H9 (cell line): ENCODE results near the gene TSGA10. TPM values are rescaled to one million over a fixed set of nuclear protein-coding genes. Genes with fewer than 3 reads are reported as not detected.
A peak's percentile ranks its signal among the peaks of the same experiment; 100 is the strongest.

Source experiments
- DNase-seq: peaks from one replicate; pipeline ENCODE4 v3.0.0-alpha.2; 2017
- H2AFZ ChIP-seq: one replicate; pipeline ENCODE4 v1.6.1; 2013; ENCODE audit warnings: mild to moderate bottlenecking, low read length, control low read depth, moderate library complexity
- H2AK5ac ChIP-seq: 2 replicates; pipeline ENCODE4 v1.6.1; 2013; ENCODE audit warnings: low read length, control low read depth, mixed read lengths; ENCODE audit not compliant: insufficient read length
- H2BK120ac ChIP-seq: one replicate; pipeline ENCODE4 v1.6.1; 2013; ENCODE audit warnings: low read depth, mild to moderate bottlenecking, low read length, control low read depth, inconsistent platforms; ENCODE audit not compliant: poor library complexity, severe bottlenecking
- H2BK12ac ChIP-seq: 2 replicates; pipeline ENCODE4 v1.6.1; 2013; ENCODE audit warnings: low read length, control low read depth, mixed read lengths, low read depth; ENCODE audit not compliant: insufficient read length
- H2BK15ac ChIP-seq: 2 replicates; pipeline ENCODE4 v1.6.1; 2013; ENCODE audit warnings: low read depth, low read length, control low read depth
- H2BK20ac ChIP-seq: one replicate; pipeline ENCODE4 v1.6.1; 2013; ENCODE audit warnings: low read depth, mild to moderate bottlenecking, low read length, control low read depth, inconsistent platforms; ENCODE audit not compliant: poor library complexity, severe bottlenecking
- H2BK5ac ChIP-seq: 2 replicates; pipeline ENCODE4 v1.6.1; 2013; ENCODE audit warnings: low read length, control low read depth, mixed read lengths; ENCODE audit not compliant: insufficient read length
- H3K14ac ChIP-seq: 2 replicates; pipeline ENCODE4 v1.6.1; 2013; ENCODE audit warnings: low read length, control low read depth; ENCODE audit not compliant: insufficient read depth
- H3K18ac ChIP-seq: 2 replicates; pipeline ENCODE4 v1.6.1; 2013; ENCODE audit warnings: low read depth, mild to moderate bottlenecking, mixed read lengths, low read length, control low read depth; ENCODE audit not compliant: insufficient read length
- H3K23ac ChIP-seq: 2 replicates; pipeline ENCODE4 v1.6.1; 2013; ENCODE audit warnings: low read length, control low read depth, mixed read lengths, low read depth; ENCODE audit not compliant: insufficient read length
- H3K23me2 ChIP-seq: 2 replicates; pipeline ENCODE4 v1.6.1; 2013; ENCODE audit warnings: low read depth, mild to moderate bottlenecking, mixed read lengths, low read length, control low read depth; ENCODE audit not compliant: insufficient read length, poor library complexity, severe bottlenecking
- H3K27ac ChIP-seq: 2 replicates; pipeline ENCODE4 v1.5.1; 2013; ENCODE audit warnings: low read length, control low read depth, mixed read lengths, low read depth; ENCODE audit not compliant: insufficient read length
- H3K27me3 ChIP-seq: 2 replicates; pipeline ENCODE4 v1.6.1; 2013; ENCODE audit warnings: low read length, control low read depth, inconsistent platforms; ENCODE audit not compliant: insufficient read depth
- H3K4ac ChIP-seq: 2 replicates; pipeline ENCODE4 v1.6.1; 2013; ENCODE audit warnings: low read depth, mild to moderate bottlenecking, control low read depth, inconsistent platforms, low read length, moderate library complexity
- H3K4me1 ChIP-seq: 2 replicates; pipeline ENCODE4 v1.6.1; 2013; ENCODE audit warnings: low read length, control low read depth, inconsistent platforms; ENCODE audit not compliant: insufficient read depth
- H3K4me2 ChIP-seq: 2 replicates; pipeline ENCODE4 v1.6.1; 2013; ENCODE audit warnings: low read length, control low read depth, mixed read lengths; ENCODE audit not compliant: insufficient read length, insufficient read depth
- H3K56ac ChIP-seq: 2 replicates; pipeline ENCODE4 v1.6.1; 2013; ENCODE audit warnings: low read depth, mild to moderate bottlenecking, mixed read lengths, low read length, control low read depth; ENCODE audit not compliant: insufficient read length
- H3K79me1 ChIP-seq: 2 replicates; pipeline ENCODE4 v1.6.1; 2013; ENCODE audit warnings: low read depth, mild to moderate bottlenecking, moderate library complexity, low read length, control low read depth, inconsistent platforms; ENCODE audit not compliant: insufficient read depth, poor library complexity, severe bottlenecking
- H3K79me2 ChIP-seq: 2 replicates; pipeline ENCODE4 v1.6.1; 2013; ENCODE audit warnings: low read length, control low read depth, inconsistent platforms; ENCODE audit not compliant: insufficient read depth
- H3K9ac ChIP-seq: 2 replicates; pipeline ENCODE4 v1.6.1; 2013; ENCODE audit warnings: low read length, control low read depth, mixed read lengths; ENCODE audit not compliant: insufficient read length; ENCODE audit errors: extremely low read depth
- H3K9me3 ChIP-seq: one replicate; pipeline ENCODE4 v1.6.1; 2013; ENCODE audit warnings: low read depth, low read length, inconsistent platforms; ENCODE audit not compliant: control insufficient read depth
- H3T11ph ChIP-seq: one replicate; pipeline ENCODE4 v1.6.1; 2013; ENCODE audit warnings: mild to moderate bottlenecking, low read length, control low read depth, inconsistent platforms
- H4K20me1 ChIP-seq: one replicate; pipeline ENCODE4 v1.6.1; 2013; ENCODE audit not compliant: control insufficient read depth, insufficient read length, insufficient read depth
- H4K5ac ChIP-seq: 2 replicates; pipeline ENCODE4 v1.6.1; 2013; ENCODE audit warnings: low read depth, mild to moderate bottlenecking, mixed read lengths, low read length, control low read depth; ENCODE audit not compliant: insufficient read length
- H4K8ac ChIP-seq: replicated peaks from 2 replicates; pipeline ENCODE4 v1.6.1; 2013; ENCODE audit warnings: low read length, control low read depth, mixed read lengths, low read depth; ENCODE audit not compliant: insufficient read length
- H4K91ac ChIP-seq: 2 replicates; pipeline ENCODE4 v1.6.1; 2013; ENCODE audit warnings: low read depth, mild to moderate bottlenecking, moderate library complexity, mixed read lengths, low read length, control low read depth; ENCODE audit not compliant: insufficient read length
- H3K27ac Mint-ChIP-seq, 3 experiments: 2 replicates in 2 of 3; 3 replicates in 1 of 3; pipeline ENCODE4 v1.8.0; 2020 to 2021; ENCODE audit warnings: mixed read lengths in 3 of 3, mild to moderate bottlenecking in 1 of 3, moderate library complexity in 1 of 3
- H3K27me3 Mint-ChIP-seq: 2 replicates; pipeline ENCODE4 v1.8.0; 2021; ENCODE audit warnings: low read depth, mild to moderate bottlenecking, moderate library complexity, mixed read lengths
- H3K36me3 Mint-ChIP-seq, 3 experiments: 2 replicates in 2 of 3; 3 replicates in 1 of 3; pipeline ENCODE4 v1.8.0; 2020 to 2021; ENCODE audit warnings: low read depth in 3 of 3, mixed read lengths in 3 of 3; ENCODE audit not compliant: insufficient read depth in 1 of 3
- H3K4me1 Mint-ChIP-seq, 2 experiments: 2 replicates each; pipeline ENCODE4 v1.8.0; 2020; ENCODE audit warnings: mixed read lengths in 2 of 2
- H3K4me3 Mint-ChIP-seq, 2 experiments: 2 replicates in 1 of 2; 3 replicates in 1 of 2; pipeline ENCODE4 v1.8.0; 2020 to 2021; ENCODE audit warnings: mild to moderate bottlenecking in 2 of 2, mixed read lengths in 2 of 2, moderate library complexity in 1 of 2
- H3K9me3 Mint-ChIP-seq, 2 experiments: 2 replicates in 1 of 2; 3 replicates in 1 of 2; pipeline ENCODE4 v1.8.0; 2020; ENCODE audit warnings: mild to moderate bottlenecking in 2 of 2, mixed read lengths in 2 of 2, moderate library complexity in 1 of 2
- WGBS: extraction: QIAGEN DNeasy Blood & Tissue Kit; methylation state at CpG from one replicate; pipeline ENCODE4 v1.1.7; 2013; ENCODE audit warnings: missing lambda C conversion rate, low lambda C conversion rate, mixed read lengths; ENCODE audit not compliant: insufficient read length; ENCODE audit errors: extremely low coverage; 5-methylcytosine and 5-hydroxymethylcytosine counted together
- total RNA-seq: library from RNA; stranded (reverse); gene quantifications from 2 replicates; pipeline ENCODE4 v1.2.1, GENCODE V29; 2021
- TF ChIP-seq, protein P1 (sequence below): fragments of 200-600 bp; sonication (generic); conservative IDR thresholded peaks from 3 replicates; pipeline ENCODE4 v1.8.0; 2021; ENCODE audit warnings: antibody characterized with exemption, mild to moderate bottlenecking

TSGA10 gene
- total RNA-seq, 1 experiment from 2014 or later, result 6.3 TPM

DNA sequence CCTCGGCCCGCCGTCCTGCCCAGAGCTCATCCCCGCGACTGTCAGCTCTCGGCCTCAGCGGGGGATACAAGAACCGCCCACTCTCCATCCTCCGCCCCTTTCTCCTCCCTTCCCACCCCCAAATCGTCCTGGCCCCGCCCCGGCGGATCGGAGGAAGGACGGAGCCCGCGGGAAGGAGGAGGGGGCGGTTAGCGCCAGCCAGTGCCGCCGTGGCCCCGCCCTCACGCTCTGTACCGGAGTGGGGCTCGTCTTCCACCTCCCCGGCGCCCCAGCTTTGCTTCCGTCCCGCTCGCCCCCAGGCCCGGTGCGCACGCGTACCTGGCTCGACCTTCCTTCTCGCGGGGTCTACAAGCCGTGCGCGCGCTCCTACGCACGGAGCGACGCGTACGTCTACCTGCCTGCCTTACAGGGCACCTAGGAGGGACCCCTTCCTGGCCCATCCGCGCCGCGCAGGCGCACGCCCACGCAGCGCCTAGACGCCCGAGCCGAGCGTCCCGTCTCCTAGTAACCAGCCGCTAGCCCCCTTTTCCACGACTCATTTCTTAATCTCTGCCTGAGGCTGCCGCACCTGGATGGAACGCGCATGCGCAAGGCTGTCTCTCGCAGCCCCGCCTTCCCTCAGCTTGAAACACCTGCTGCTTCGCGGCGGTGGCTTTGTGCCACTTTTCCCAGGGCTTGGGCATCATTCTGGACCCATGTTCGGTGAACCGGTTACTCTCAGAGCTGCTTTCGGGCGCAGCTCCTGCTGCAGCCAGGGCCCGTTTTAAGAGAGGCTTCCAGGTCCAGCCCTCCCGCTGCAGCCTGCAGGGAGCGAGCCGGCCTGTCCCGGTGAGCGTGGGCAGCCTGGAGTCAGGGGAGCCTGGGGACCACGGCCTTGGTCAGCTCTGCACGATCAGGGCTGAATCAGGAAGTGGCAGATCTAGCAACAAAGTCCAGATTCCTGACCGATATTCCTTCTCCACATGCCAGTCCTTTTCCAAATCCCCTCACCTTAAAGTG, 13.3 kb downstream of the TSGA10 start, which contains the start of gene C2orf15:
C2orf15 (plus strand) TSS at position 598 of the 999 bp plus-strand sequence. CDS start 8,852 bp downstream, outside the sequence.
- Histone ChIP-seq H2AFZ (no peak within 1 kb of the TSS), H3K23me2 (peaks cover 4% of the 10 kb centered on the region), H3K27me3 (no peaks in the 10 kb centered on the region), H3K4ac (no peak within 1 kb of the TSS), H2BK5ac (no peak within 1 kb of the TSS), H3K18ac (peak within 1 kb of the TSS; percentile 24), H3K23ac (no peak within 1 kb of the TSS), H3K79me2 (no peaks in the 10 kb centered on the region), H3K4me2 (peak within 1 kb of the TSS; percentile 64), H3K56ac (no peak within 1 kb of the TSS), H4K5ac (no peak within 1 kb of the TSS), H2BK120ac (no peak within 1 kb of the TSS), H4K91ac (no peak within 1 kb of the TSS), H3K79me1 (no peaks in the 10 kb centered on the region), H2AK5ac (no peak within 1 kb of the TSS), H4K8ac (no peak within 1 kb of the TSS), H2BK20ac (no peak within 1 kb of the TSS), H2BK15ac (no peak within 1 kb of the TSS), H3K4me1 (no peaks in the 10 kb centered on the region), H2BK12ac (no peak within 1 kb of the TSS), H4K20me1 (no peaks in the 10 kb centered on the region), H3T11ph (no peak within 1 kb of the TSS), H3K9ac (peak within 1 kb of the TSS; percentile 64), H3K14ac (peak within 1 kb of the TSS; percentile 33; the same call in 1 of the 2 replicates), H3K9me3 (no peaks in the 10 kb centered on the region), H3K27ac (no peak within 1 kb of the TSS)
- peak within 1 kb of the TSS; percentile 96 to 98 (median 98) for H3K27ac Mint-ChIP-seq
- peaks cover 8 to 19% (median 10%) of the 10 kb centered on the region in 3 experiments for H3K36me3 Mint-ChIP-seq
- H3K4me1 Mint-ChIP-seq, result peaks cover 11 to 13% of the 10 kb centered on the region in 2 experiments
- DNase-seq, result peak; percentile 94
- no CpG with 5 or more reads among the region's 84 CpGs for WGBS
- peaks cover 4% of the 10 kb centered on the region; the same call in 1 of the 2 replicates for H3K27me3 Mint-ChIP-seq
- peaks cover 11 to 18% of the 10 kb centered on the region in 2 experiments for H3K9me3 Mint-ChIP-seq
- TF ChIP-seq, protein P1, sequence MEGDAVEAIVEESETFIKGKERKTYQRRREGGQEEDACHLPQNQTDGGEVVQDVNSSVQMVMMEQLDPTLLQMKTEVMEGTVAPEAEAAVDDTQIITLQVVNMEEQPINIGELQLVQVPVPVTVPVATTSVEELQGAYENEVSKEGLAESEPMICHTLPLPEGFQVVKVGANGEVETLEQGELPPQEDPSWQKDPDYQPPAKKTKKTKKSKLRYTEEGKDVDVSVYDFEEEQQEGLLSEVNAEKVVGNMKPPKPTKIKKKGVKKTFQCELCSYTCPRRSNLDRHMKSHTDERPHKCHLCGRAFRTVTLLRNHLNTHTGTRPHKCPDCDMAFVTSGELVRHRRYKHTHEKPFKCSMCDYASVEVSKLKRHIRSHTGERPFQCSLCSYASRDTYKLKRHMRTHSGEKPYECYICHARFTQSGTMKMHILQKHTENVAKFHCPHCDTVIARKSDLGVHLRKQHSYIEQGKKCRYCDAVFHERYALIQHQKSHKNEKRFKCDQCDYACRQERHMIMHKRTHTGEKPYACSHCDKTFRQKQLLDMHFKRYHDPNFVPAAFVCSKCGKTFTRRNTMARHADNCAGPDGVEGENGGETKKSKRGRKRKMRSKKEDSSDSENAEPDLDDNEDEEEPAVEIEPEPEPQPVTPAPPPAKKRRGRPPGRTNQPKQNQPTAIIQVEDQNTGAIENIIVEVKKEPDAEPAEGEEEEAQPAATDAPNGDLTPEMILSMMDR, result no peak
- H3K4me3 Mint-ChIP-seq, result peak within 1 kb of the TSS; percentile 91 to 96
